ENCODE results near the gene POLD4. TPM values are rescaled to one million over a fixed set of nuclear protein-coding genes. Genes with fewer than 3 reads are reported as not detected.

POLD4 gene
- total and polyA plus RNA-seq, 2 of the 13 experiments (the other 11 are each of a cell fraction or from before 2014, with no cell fraction given) = 10.5 to 27.4 TPM

DNA sequence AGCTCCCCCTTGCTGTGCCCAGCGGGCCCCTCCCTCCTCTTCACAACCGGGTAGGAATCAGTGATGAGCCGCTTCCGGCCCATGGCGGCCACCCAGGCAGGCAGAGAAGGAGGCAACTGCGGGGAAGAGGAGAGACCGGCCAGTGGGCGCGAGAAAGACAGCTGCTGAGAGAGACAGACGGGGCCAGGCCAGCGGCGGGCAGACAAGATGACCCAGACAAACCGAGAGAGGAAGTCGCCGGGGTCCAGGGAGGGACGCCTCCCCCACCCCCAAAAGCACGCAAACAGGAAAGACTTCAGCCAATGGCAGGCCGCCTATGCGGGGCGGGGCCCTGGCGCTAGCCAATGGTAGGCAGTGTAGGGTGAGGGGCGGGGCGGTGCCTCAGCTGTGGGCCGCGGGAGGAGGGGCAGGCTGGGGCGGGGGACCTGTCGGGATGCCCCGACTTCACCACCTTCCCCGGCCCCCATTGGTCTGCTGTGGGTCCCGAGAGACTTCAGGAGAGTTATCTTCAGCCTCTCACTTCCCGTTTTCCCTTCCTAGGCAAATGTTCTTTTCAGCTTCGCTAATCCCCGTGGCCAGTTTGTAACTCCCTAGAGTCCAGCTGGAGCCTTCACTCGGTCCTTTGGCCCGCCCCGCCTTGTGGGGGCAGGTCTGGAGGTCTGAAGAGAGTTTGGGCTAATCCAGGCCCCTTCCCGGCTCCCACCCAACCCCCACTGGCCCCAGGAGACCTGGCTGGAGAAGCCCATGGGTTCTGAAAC, at the start of gene POLD4 (continued):
- TF ChIP-seq ZNF713 (CRISPR knock-in tag; IDR thresholded peaks at IDR 0.05) (no peak), ZNF761 (CRISPR knock-in tag; conservative IDR thresholded peaks at IDR 0.05) (no peak), ZNF644 (CRISPR knock-in tag; IDR thresholded peaks at IDR 0.05; ENCODE audit: low read depth) (no peak), EP300 (IDR thresholded peaks at IDR 0.05; ENCODE audit: low read depth in 2 of 2, low read length in 2 of 2) (0 out of 4 replicates have a peak, but pooled peaks of 1 of the 2 experiments have one; percentile 11), EP300 (CRISPR knock-in tag; IDR thresholded peaks at IDR 0.05; ENCODE audit: borderline replicate concordance) (no peak; the same call in 1 of the 2 replicates), KDM4B (CRISPR knock-in tag; IDR thresholded peaks at IDR 0.05) (no peak), NAIF1 (CRISPR knock-in tag; IDR thresholded peaks at IDR 0.05; ENCODE audit: borderline replicate concordance) (no peak; the same call in 1 of the 2 replicates), HCFC1 (IDR thresholded peaks at IDR 0.05; ENCODE audit: low read depth, low read length) (no peak), ZBED4 (CRISPR knock-in tag; IDR thresholded peaks at IDR 0.05; ENCODE audit: borderline replicate concordance) (no peak), ZNF83 (CRISPR knock-in tag; IDR thresholded peaks at IDR 0.05; ENCODE audit: borderline replicate concordance) (no peak), TMF1 (CRISPR knock-in tag; IDR thresholded peaks at IDR 0.05; ENCODE audit: low read depth) (no peak), GPBP1L1 (CRISPR knock-in tag; IDR thresholded peaks at IDR 0.05) (no peak), THAP8 (CRISPR knock-in tag; IDR thresholded peaks at IDR 0.05; ENCODE audit: borderline replicate concordance) (no peak), EEA1 (CRISPR knock-in tag; IDR thresholded peaks at IDR 0.05; ENCODE audit: borderline replicate concordance) (no peak), FOXA3 (CRISPR knock-in tag; IDR thresholded peaks at IDR 0.05) (no peak)
- TF ChIP-seq, protein P1, sequence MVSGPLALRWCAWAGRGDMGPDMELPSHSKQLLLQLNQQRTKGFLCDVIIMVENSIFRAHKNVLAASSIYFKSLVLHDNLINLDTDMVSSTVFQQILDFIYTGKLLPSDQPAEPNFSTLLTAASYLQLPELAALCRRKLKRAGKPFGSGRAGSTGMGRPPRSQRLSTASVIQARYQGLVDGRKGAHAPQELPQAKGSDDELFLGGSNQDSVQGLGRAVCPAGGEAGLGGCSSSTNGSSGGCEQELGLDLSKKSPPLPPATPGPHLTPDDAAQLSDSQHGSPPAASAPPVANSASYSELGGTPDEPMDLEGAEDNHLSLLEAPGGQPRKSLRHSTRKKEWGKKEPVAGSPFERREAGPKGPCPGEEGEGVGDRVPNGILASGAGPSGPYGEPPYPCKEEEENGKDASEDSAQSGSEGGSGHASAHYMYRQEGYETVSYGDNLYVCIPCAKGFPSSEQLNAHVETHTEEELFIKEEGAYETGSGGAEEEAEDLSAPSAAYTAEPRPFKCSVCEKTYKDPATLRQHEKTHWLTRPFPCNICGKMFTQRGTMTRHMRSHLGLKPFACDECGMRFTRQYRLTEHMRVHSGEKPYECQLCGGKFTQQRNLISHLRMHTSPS (CRISPR knock-in tag; IDR thresholded peaks at IDR 0.05; ENCODE audit: low read depth) = peak; percentile 80; the same call in 1 of the 2 replicates
- TF ChIP-seq, protein P2, sequence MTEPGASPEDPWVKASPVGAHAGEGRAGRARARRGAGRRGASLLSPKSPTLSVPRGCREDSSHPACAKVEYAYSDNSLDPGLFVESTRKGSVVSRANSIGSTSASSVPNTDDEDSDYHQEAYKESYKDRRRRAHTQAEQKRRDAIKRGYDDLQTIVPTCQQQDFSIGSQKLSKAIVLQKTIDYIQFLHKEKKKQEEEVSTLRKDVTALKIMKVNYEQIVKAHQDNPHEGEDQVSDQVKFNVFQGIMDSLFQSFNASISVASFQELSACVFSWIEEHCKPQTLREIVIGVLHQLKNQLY (CRISPR knock-in tag; IDR thresholded peaks at IDR 0.05) = no peak
- TF ChIP-seq, protein P3, sequence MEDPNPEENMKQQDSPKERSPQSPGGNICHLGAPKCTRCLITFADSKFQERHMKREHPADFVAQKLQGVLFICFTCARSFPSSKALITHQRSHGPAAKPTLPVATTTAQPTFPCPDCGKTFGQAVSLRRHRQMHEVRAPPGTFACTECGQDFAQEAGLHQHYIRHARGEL (CRISPR knock-in tag; IDR thresholded peaks at IDR 0.05) = no peak
